Right ventricle myocardium superior (tissue), 1 donor: ENCODE measurements around the gene TGIF1. TPM values are rescaled to one million over a fixed set of nuclear protein-coding genes. Genes with fewer than 3 reads are reported as not detected.
"Not testable (repeated sequence)": the region's sequence is repeated elsewhere in the genome, so short reads cannot be mapped to it uniquely, and the experiment has no call there.

Experiments
- ATAC-seq: fragments of 200-7000 bp; cut with Tn5 transposase; one replicate; pipeline ENCODE4 v1.9.1; 2020; ENCODE audit warnings: mild to moderate bottlenecking; ENCODE audit not compliant: poor library complexity
- DNase-seq: peaks from one replicate; pipeline ENCODE4 v3.0.0-alpha.2; 2020
- intact Hi-C: fragments of 100-400 bp; cut with DNase I; formaldehyde crosslinking; loops from one replicate; pipeline ENCODE4 v1.11.2; 2022
- long read RNA-seq: library from polyadenylated mRNA; unstranded; transcript quantifications from one replicate; pipeline ENCODE4 v2.0.0, GENCODE V29; 2021
- total RNA-seq: library from RNA; stranded (reverse); fragmentation: NEBNext Ultra II Directional; extraction: Animal tissue kit (Norgen Biotek cat#: 25700); gene quantifications from one replicate; pipeline ENCODE4 v1.2.1, GENCODE V29; 2021
- donor health status: DM: no; HTN: yes; CAD: no; lungs with severe emphysema.

Gene TGIF1
- total RNA-seq: 9.9 TPM
- long read RNA-seq, transcript TGIF1-202 (3 exons, 2,076 nt): major isoform, 7 of 11 reads
- long read RNA-seq, partial matches to known transcripts: 0 of 11 reads
- long read RNA-seq, other reads (novel, unspliced or antisense): 0 of 11 reads

DNA sequence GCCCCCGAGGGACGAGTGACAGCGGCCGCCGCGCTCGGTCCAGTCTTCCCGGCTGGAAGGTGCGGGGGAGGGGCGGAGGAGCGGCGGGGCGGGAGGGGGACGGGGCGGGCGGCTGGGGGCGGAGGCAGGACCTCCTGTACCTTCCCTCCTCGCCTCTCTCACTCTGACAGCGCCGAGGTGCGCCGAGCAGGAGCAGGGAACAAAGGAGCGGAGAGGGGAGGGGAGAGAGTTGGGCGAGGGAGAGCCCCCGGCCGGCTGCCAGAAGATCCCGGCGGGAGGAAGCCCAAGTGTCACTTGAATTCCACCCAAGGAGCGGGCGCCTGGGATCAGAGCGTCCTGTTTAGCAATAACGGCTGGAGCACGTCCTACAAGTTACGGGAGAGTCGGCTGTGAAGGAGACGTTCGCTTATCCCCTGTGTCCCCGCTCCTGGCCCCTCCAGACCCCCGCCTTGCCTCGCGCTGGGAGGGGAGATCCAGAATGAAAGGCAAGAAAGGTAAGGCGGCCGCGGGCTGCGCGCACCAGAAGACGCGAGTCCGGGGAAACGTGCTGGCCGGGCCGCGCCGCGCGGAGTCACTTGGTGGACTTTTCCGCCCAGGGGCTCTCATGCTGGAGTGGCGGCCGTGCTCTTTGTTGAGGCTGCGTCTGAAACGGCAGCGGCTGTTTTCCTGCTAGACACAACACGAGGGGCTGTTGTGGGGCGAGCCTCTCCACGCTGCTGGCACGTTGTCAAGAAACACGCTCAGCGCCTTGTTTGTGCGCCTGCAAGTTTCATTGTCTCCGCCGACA is at the start of gene TGIF1:
TGIF1 (plus strand) TSS at position 161 of the 787 bp plus-strand sequence; CDS start at position 479, 318 bp downstream.
- peak; percentile 30 for ATAC-seq
- peak; percentile 88 for DNase-seq
- intact Hi-C loops: loop anchor here (2.0 to 5.0 kb wide), 3 partner anchors 143 to 217 kb away; no protein-coding TSS in a partner anchor

DNA sequence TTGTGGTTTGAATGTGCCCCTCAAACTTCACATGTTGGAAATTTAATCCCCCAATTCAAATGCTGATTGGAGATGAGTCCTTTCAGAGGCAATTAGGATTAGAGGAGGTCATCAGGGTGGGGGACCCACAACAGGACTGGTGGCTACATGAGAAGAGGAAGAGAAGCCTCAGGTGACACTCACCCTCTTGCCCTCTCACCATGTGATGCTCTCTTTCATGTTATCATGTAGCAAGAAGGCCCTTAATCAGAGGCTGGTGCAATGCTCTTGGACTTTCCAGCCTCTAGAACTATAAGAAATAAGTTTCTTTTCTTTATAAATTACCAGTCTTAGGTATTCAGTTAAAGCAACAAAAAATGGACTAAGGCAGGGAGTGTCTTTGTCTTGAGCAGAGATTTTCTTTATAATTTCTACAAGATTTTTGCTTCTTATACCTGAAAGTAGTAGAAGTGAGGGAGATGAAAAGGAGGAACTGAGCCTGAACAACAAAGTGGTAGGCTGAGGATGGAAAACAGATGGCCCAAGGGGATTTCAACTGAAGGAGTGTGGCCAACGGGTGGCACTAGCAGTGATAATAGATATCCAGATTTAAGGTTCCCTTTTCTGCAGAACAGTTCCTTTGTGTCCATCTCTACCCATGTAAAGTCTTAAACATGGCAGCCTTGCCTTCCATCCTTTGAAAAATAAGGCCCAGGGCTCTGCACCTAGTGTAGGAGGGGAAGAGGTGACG is 49.2 kb upstream of the TGIF1 start:
- DNase-seq: no peak
- intact Hi-C loops: no loop called here
- no peak for ATAC-seq

DNA sequence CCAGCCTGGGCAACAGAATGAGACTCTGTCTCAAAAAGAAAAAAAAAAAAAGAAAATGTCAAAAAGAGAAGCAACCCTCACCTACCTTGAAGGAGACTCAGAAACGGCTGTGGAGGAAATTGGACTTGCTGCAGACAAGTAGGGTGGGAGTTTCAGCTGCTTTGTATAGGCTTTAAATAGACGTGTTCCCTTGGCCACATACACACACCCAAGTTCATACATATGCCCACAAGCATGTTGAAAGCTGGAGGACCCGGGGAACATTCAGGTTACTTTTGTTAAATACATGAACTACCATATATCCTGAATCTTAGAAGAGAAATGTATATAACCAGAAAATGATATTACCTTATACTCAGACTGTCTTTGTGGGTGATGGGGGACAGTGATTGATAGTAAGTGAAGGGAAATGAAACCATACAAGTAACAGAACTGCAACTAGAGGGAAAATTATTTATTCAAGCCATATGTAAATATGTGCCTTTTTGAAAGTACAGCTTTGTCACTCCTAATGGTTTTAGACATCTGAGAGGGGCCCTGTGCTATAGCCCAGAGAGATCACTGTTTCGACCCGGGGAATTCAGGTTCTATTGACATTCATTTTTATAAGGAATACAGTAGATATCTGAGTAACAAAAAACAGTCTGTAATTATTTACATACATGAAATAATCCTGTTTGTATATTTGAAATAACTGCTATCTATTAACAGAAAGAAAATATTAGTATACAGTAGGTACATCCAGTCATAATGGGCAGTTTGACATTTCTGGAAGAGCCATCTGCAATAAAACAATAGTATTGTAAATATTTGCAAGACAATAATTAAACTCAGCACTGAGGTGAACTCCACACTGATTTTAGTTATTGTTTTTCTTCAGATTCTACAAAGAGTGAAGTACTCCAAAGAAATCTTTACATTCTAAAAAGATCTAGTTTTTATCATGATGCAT is 48.0 kb upstream of the TGIF1 start:
- intact Hi-C loops: no loop called here
- no peak for ATAC-seq
- no peak for DNase-seq

DNA sequence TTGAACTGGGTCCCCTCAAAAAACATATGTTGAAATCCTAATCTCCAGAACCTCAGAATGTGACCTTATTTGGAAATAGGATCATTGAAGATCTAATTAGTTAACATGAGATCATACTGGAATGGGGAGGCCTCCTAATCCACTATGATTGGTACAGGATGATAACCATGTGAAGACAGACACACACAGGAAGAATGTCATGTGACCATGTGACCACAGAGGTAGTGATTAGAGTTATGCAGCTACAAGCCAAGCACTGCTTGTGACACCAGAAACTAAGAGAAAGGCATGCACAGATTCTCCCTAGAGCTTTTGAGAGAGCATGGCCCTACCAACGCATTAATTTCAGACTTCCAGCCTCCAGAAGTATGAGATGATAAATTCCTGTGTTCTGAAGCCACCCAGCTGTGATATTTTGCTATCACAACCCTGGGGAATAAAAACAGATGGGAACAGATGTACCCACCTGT is 47.0 kb upstream of the TGIF1 start:
- DNase-seq (no peak), ATAC-seq (no peak)
- intact Hi-C loops: no loop called here

DNA sequence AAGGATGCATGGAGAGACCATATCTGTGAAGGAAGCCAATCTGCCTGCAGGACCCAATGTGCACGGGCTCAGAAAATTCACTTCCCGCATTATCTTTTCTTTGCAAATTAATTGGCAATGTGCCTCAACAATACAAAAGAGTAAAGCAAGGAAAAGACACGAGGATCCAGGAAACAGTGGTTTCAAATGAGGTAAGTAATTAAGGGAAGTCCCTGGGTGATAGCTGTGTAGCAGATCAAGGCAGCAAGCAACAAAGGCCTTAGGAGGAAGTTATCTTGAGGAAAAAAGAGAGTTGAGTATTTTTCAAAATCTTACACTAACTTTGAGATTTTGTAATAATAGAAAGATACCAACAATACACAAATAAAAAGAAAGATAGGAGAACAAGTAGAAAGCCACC is 44.3 kb upstream of the TGIF1 start:
- ATAC-seq: no peak
- intact Hi-C loops: no loop called here
- no peak for DNase-seq

DNA sequence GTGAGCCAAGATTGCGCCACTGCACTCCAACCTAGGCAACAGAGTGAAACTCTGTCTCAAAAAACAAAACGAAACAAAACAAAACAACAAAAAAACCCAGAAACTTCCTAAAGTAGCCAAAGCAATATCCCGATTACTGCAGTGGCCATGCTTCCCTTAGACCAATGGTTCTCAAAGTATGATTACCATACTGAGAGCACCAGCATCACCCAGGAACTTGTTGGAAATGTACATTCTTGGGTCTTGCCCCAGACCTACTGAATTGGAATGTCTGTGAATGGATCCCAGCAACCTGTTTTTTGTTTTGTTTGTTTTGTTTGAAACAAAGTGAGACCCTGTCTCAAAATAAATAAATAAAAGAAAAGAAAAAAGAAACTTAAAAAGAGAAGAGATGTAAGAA is 41.9 kb upstream of the TGIF1 start:
- ATAC-seq: no peak
- DNase-seq: no peak
- intact Hi-C loops: no loop called here

DNA sequence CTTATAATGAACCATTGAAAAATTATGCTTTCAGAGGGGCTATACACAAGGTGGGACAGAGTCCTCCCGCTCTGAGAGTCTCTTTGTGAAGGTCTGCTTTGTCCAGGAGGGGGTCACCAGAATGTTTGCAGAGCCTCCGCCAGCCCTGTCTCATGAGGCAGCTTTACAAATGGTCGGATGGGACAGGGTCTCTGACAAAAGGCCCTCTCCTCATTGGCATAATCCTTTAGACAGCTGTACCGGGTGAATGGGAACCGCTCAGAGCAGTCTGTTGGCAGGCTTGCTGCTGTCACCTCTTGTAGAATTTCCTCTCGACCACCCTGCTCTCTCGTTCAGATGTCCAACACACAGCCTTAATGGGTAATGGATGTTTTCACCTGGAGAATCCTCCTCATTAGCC is 40.2 kb upstream of the TGIF1 start:
- ATAC-seq: no peak
- DNase-seq: no peak
- intact Hi-C loops: no loop called here

DNA sequence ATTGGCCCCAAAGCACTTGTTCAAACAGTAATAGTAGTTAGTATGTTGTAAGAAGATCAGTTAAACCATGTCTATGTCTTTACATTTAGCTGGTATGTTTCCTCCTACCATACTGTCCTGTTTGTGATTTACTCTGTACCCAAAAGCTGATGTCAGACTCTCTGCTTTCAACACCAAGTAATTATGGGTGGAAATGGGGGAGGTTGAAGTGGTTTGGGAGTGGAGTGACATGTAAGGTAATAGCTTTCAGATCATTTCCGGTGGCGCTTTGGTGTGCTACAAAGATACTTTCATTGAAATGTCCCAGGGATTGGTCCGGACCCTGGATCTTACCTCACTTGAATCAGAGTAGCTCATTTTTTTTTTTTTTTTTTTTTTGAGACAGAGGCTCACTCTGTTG is 39.7 kb upstream of the TGIF1 start:
- DNase-seq (no peak), ATAC-seq (no peak)
- intact Hi-C loops: no loop called here

DNA sequence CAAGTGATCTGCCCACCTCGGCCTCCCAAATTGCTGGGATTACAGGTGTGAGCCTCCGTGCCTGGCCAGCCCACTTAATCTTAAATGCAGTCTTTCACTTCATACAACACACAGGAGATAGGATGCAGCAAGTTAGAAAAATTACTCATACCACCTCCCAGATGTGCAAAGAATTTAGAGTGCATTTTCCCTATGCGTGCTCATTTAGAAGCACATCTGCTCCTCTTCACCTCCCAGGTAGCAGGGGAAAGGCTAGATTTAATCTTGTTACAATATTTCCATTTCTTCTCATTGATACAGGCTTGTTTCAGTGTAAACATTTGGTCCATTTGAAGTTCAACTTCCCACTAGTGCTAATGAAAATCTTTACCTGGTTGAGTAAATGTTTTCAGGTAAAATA is 39.1 kb upstream of the TGIF1 start:
- intact Hi-C loops, DNase-seq, ATAC-seq: not testable (repeated sequence)

DNA sequence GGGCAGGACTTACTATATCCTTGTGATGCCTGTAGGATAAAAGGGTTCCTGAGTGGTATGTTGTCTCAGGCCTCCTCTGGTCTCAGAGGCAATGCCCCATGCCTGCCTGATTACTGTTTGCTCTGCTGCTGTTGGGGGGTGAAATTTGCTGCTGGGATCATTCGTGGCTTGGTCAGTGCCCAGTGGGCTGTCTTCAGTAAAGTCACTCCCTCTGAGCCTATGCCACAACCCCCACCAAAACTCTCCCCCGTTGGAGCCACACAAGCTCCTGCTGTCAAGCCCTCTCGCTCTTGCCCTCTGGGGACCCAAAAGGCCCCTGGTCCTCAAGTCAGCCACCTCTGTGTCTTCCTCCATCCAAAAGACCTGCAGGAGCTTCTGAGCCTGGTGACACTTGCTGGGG is 38.6 kb upstream of the TGIF1 start:
- no peak for DNase-seq
- intact Hi-C loops: no loop called here

DNA sequence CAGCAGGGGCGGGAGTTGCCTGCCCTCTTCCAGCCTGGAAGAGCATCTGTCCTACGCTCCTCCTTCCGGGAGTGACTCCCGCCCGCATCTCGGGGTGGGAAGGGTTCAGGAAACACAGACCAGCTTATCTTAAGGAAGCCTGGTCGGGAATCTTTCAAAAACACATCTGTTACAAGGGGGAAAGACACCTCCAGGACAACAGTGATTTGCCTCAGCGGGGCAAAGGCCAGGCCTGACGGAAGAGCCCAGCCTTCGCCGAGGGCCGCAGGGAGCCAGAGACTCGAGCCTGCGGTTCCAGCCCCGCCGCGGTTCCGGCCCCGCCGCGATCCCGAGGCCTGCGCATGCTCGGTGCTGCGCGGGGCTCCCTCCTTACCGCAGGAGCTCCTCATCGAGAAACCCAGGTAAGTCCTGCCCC is 38.1 kb upstream of the TGIF1 start:
- peak; percentile 55 for DNase-seq
- ATAC-seq: peak; percentile 79
- intact Hi-C loops: no loop called here

More for the DNA sequence above, 38.6 kb upstream of the TGIF1 start:
- ATAC-seq: no peak

DNA sequence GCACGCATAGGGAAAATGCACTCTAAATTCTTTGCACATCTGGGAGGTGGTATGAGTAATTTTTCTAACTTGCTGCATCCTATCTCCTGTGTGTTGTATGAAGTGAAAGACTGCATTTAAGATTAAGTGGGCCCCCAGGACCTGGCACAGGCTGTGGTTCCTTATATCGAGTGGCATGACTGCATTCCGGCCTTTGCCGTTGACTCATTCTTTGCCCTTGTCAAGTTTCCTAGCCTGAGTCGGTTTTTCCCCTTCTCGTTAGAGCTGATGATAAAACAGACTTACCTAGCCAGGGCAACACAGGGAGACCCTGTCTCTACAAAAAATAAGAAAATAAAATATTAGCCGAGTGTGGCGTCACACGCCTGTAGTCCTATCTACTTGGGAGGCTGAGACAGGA is 37.4 kb upstream of the TGIF1 start:
- DNase-seq, intact Hi-C loops, ATAC-seq: not testable (repeated sequence)

DNA sequence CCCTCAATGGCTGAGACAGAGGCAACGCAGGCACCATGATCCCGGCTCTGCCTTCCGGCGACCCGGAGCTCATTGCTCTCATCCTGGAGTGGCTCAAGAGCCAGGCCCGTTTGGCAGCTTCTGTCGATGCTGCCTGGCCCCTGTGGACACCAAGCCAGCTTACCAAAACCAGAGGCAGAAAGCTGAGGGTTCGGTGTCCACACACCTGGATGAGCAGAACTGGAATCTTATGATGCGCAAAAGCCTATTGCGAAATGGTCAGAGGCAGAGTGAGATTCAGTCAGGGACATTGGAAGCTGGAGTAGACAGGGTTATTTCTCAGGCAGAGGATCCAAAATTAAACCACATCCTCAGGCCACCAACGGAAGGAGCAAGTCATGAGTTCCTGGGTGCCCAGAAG is 34.9 kb upstream of the TGIF1 start:
- intact Hi-C loops: no loop called here
- ATAC-seq (no peak), DNase-seq (no peak)

DNA sequence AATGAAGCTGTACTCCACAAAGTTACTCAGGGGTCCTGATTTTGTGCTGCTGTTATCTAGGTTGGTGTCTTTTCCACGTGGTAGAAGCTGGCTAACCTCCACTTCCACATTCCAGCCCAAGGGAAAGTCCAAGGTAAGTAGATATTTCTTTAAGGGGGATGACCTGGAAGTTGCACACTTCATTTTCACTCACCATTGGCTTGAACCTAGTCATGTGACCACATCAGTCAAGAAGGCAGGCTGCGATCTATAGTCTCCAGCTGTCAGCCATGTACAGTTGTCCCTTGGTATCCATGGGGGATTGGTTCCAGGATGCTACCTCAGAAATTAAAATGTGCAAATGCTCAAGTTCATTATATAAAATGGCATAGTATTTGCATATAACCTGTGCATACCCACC is 31.9 kb upstream of the TGIF1 start:
- no peak for ATAC-seq
- intact Hi-C loops: no loop called here
- DNase-seq: no peak

DNA sequence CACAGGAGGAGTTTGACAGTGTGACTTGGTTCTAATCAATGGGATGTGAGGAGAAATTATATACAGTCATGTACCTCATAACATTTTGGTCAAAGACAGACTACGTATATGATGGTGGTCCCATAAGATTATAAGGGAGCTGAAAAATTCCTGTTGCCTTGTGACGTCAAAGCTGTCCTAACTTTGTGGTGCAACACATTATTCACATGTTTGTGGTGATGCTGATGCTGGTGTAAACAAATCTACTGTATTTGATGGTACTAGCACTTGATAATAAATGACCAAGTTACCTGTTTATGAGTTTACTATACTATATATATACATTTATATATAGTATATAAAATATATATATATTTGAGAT is 29.1 kb upstream of the TGIF1 start:
- DNase-seq (no peak), ATAC-seq (no peak)
- intact Hi-C loops: no loop called here

DNA sequence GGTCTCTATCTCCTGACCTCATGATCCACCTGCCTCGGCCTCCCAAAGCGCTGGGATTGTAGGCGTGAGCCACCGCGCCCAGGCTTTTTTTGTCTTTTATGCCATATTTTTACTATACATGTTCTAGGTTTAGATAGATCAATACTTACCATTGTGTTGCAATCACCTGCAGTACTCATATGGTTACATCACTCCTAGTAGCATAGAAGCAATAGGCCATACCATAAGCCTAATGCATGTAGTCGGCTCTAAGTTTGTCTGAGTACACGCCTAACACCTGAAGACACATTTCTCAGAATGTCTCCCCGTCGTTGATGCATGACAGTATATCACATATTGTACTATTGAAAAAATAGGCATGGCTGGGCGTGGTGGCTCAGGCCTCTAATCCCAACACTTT is 27.1 kb upstream of the TGIF1 start:
- ATAC-seq: no peak
- intact Hi-C loops: no loop called here

DNA sequence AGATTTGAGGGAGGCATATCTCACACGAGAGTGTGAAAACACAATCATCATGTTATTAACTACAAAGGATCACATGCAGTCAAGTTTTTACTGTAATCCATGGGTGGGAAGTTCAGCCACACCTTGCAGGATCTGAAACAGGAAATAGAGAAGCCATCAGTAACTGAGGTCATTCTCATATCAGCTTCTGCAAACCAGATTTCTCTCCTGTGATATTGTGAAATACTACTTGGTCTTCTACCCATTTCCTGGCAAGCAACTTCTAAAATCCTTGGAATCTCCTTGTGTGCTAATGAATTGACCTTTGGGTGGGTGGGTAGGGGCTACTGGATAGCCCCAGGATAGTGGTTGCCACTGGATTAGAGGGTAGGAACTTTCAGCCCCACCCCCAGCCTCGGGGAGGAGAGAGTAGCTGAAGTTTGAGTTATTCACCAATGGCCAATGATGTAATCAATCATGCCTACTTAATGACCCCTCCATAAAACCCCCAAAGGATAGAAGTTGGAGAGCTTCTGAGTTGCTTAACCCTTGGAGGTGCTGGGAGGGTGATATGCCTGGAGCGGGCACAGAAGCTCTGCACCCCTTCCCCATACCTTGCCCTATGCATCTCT is 25.6 kb upstream of the TGIF1 start:
- DNase-seq (no peak), ATAC-seq (no peak)
- intact Hi-C loops: no loop called here

More for the DNA sequence above, 27.1 kb upstream of the TGIF1 start:
- DNase-seq: no peak

DNA sequence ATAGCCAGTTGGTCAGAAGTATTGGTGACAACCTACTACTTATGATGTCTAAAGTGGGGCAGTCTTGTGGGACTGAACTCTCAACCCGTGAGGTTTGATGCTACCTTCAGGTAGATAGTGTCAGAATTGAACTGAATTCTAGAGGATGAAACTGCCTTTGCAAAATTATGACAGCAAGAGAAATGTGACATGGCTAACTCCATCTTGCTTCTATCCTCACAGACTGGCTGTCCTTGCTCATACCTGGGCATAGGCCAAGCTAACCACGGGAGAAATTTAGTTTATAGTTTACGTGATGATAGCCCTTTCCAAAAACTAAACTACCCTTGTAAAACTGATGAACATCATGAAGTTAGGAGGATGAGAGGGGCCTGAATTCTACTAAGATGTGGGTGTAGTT is 24.9 kb upstream of the TGIF1 start:
- intact Hi-C loops: no loop called here
- no peak for DNase-seq
- no peak for ATAC-seq
